HG02970 (cell line): ENCODE results near the gene EIF4B.
A peak's percentile ranks its signal among the peaks of the same experiment; 100 is the strongest.

Experiments used
- ATAC-seq: cut with Tn5 transposase; IDR thresholded peaks from one replicate; pipeline ENCODE4 v1.9.1; 2021; ENCODE audit warnings: mild to moderate bottlenecking, moderate library complexity, moderate number of reproducible peaks; ENCODE audit not compliant: unreplicated experiment, low FRiP score

The EIF4B gene

GRCh38 chr12:53067993-53068770 is 61.9 kb downstream of the EIF4B start:
- no peak for ATAC-seq

- no peak for ATAC-seq
These were observed 62.7 kb downstream of the EIF4B start for GRCh38 chr12:53068811-53069585.

GRCh38 chr12:53069621-53070410 is 63.6 kb downstream of the EIF4B start:
- ATAC-seq = no peak

- ATAC-seq = no peak
These were observed 64.7 kb downstream of the EIF4B start for GRCh38 chr12:53070877-53071492.

- no peak for ATAC-seq
These were observed 65.6 kb downstream of the EIF4B start for GRCh38 chr12:53071591-53072551.

- no peak for ATAC-seq
These were observed 67.6 kb downstream of the EIF4B start for GRCh38 chr12:53073881-53074280.

- ATAC-seq = no peak
These were observed 68.2 kb downstream of the EIF4B start for GRCh38 chr12:53074283-53074998.

GRCh38 chr12:53074999-53075370 is 68.7 kb downstream of the EIF4B start:
- ATAC-seq = no peak

- ATAC-seq = no peak
These were observed 70.2 kb downstream of the EIF4B start for GRCh38 chr12:53076461-53076860.

GRCh38 chr12:53077030-53077429 is 70.8 kb downstream of the EIF4B start:
- ATAC-seq = no peak

- ATAC-seq = no peak
These were observed 72.4 kb downstream of the EIF4B start for GRCh38 chr12:53078425-53079225.

GRCh38 chr12:53079226-53080117 is 73.2 kb downstream of the EIF4B start, which contains the start of gene SPRYD3:
TSS of gene SPRYD3 (minus strand) at chr12:53079390. CDS start at chr12:53079333, 57 bp downstream.
- peak; percentile 97 for ATAC-seq

GRCh38 chr12:53082637-53083175 is 76.5 kb downstream of the EIF4B start:
- ATAC-seq = no peak

GRCh38 chr12:53086361-53086760 is 80.1 kb downstream of the EIF4B start:
- no peak for ATAC-seq

GRCh38 chr12:53090105-53090504 is 83.8 kb downstream of the EIF4B start:
- ATAC-seq = no peak

- ATAC-seq = no peak
These were observed 84.3 kb downstream of the EIF4B start for GRCh38 chr12:53090554-53090953.

- ATAC-seq = no peak
These were observed 85.5 kb downstream of the EIF4B start for GRCh38 chr12:53091756-53092155.
